GM12892 (cell line): ENCODE measurements around the gene VCAN.
A peak's percentile ranks its signal among the peaks of the same experiment; 100 is the strongest.

Experiments
- DNase-seq: peaks from one replicate; pipeline ENCODE4 v3.0.0; 2011; ENCODE audit not compliant: insufficient read length
- FAIRE-seq: peaks from 2 replicates; lab custom pipeline; 2011; peaks lifted over from hg19 to GRCh38; lab: Jason Lieb, UNC
- POLR2A ChIP-seq: IDR thresholded peaks from 2 replicates; pipeline ENCODE4 v1.6.1; 2011; ENCODE audit warnings: low read depth, low read length, control low read depth
- POLR2AphosphoS5 ChIP-seq: IDR thresholded peaks from 2 replicates; pipeline ENCODE4 v1.6.1; 2011; ENCODE audit warnings: low read depth, low read length, control low read depth
- TAF1 ChIP-seq: IDR thresholded peaks from 2 replicates; pipeline ENCODE4 v1.6.1; 2011; ENCODE audit warnings: low read depth, mild to moderate bottlenecking, control low read depth, low read length, borderline replicate concordance

VCAN gene

DNA sequence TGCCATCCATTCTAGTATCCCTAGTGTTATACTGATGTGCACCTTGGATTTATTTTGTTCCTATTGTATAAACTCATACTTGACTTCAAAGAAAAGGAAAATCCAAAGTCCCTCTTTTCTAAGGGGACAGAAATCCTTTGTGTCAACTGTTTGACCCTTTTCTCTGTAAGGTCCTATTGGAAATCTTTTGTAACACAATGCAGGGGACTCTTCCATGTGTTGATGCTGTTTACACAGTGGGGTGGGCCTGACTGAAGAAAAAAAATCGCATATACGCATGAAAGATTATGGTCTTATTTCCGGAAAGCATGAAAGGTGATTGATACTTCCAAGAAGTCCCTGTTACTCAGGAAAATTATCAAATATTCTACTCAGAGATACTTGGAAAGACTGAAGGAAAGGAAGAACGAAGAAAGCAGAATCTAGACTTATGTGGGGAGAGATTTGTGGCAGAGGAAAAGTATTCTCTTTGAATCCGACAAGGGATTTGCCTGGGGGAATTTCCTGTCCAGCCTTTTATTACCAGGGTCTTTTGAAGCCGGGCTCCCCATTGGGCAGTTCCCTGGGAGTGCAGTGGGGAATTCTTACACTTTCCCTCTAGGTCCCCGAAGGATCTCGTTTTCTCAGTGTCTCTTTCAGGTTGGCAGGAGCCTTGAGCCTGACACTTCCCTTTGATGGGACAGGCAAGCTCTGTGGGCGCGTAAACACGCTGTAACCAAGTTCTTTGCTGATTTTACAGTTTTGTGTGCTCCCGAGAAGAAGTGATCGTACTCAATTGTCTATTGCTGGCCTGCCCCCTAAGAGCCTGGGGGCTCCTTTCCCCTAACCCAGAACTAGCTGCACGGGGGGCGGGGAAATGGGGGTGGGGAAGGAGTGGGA lies 779 bp upstream of the VCAN start:
- FAIRE-seq (no peak), DNase-seq (no peak)
- TF ChIP-seq POLR2A: no peak
- TF ChIP-seq POLR2AphosphoS5: no peak
- no peak for TF ChIP-seq TAF1

DNA sequence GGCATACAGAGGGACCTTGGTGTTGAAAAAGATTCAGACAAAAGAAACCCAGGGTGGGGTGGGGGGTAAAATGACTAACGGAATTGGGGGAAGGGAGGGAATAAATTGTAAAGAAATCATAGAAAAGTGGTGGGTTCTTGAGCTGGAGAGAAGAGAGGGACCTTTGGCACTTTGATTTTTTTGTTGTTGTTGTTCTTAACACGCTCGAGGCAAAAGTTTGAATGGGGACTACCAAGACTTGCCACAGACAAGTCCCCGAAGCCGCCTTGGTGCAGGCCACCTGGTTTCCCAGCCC lies 616 bp downstream of the VCAN start:
- no peak for DNase-seq
- TF ChIP-seq TAF1 (no peak), POLR2AphosphoS5 (no peak), POLR2A (no peak)

DNA sequence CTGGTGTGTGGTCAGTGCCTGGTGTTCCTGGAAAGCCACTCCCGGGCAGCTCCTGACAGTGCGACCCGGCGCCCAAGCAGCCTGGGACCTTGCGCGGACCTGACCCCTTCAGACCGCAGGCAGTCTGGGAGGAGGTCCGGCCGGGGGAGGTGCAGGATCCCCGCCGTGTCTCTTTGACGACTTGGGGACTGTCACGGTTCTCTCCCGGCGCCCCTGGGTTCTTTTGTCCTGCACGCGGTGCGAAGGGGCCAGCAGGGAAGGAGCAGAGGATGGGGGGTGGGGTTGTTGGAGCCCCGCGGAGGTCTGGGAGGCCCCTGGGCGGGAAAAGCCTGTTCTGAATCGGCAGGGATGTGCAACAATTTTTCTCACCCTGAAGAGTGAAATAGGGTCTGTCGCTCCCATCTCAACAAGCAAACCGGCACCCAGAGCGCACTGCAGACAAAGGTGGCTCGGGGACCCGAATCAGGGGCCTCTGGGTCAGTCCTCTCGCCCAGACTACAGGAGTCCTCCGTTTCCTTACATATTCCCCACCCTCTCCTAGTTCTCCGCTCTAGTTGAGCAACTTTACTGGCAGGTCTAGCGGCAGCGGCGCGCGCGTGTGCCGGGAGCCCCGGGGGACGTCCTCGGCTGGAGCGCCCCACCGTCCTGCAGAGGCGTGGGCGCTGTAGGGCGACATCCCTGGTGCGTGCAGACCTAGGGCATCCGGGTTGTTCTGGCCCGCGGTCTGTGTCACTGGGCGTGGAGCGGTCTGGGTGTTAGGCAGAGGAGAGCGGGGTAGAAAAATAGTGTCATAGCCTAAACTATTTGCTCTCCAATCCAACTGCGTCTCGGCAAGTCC lies 1.2 kb downstream of the VCAN start:
- FAIRE-seq (no peak), DNase-seq (peak; percentile 41)
- TF ChIP-seq TAF1 (no peak), POLR2A (no peak), POLR2AphosphoS5 (no peak)

More for the DNA sequence above, 616 bp downstream of the VCAN start:
- FAIRE-seq: no peak

DNA sequence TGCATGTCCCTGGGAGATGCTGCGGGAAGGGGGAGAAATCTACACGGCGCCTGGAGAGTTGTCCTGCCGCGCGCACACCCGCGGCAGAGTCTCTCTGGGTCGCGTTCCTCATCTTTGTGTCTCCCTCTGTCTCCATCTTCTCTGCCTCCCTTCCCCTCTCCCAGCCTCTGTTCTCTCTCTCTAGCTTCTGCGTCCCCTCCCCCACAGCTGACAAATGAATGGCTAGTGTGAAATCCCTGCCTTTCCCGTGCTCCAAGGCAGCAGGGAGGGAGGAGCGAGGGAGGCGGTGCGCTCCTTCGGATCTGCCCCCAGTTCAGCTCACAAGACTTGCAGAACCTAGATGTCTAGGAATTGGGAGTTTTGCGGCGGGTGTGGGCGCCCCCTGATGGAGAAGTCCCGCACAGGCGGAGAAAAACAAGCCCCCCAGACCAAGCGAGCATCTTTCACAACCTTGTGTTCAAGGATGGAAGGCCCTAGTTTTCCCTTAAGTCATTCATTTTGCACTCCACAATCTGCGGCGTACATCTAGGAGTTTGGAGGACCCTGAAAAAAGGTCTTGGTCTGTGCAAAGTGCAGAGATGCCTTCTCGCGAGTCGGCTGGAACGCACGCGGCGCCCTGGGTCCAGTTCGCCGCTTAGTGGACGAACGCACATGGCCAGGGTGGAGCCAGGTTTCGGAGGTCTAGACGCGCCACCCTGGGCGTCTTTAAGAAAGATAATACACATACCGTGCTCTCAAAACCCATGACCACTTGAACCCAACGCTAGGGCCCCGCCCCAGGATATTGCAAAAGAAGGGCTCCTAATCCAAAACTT lies 2.0 kb downstream of the VCAN start:
- TF ChIP-seq POLR2A (no peak), TAF1 (no peak), POLR2AphosphoS5 (no peak)
- FAIRE-seq: peak; percentile 82
- peak; percentile 60 for DNase-seq

DNA sequence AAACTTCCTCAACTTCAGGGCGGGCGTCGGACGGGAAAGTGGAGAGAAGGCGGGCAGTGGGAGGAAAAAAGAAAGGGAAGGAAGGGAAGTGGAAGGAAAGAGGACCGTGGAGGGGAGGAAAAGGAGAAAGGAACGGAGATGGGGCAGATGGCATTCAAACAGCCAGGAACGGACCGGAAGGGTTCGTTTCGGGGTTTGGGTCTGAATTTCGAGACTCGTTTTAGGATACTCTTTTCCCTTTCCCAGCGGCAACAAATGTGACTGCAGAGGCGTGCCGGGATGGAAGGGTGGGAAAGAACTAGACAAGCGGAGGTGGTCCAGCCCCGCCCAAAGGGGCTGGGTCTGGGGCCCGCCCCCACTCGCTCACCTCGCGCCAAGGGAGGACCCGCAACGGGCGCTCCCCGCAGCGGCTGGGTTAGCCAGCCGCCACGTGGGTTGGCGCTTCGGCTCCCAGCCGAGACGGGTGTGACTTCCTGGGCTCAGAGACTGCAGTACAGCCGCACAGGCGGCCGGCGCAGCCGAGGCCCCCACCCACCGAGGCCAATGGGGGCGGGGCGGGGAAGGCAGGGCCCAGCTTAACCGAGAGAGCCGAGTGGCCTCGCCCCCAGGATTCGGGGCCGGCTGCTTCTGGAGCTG lies 2.7 kb downstream of the VCAN start:
- FAIRE-seq: peak; percentile 61
- TF ChIP-seq POLR2AphosphoS5 (no peak), POLR2A (no peak), TAF1 (no peak)
- DNase-seq: peak; percentile 48

DNA sequence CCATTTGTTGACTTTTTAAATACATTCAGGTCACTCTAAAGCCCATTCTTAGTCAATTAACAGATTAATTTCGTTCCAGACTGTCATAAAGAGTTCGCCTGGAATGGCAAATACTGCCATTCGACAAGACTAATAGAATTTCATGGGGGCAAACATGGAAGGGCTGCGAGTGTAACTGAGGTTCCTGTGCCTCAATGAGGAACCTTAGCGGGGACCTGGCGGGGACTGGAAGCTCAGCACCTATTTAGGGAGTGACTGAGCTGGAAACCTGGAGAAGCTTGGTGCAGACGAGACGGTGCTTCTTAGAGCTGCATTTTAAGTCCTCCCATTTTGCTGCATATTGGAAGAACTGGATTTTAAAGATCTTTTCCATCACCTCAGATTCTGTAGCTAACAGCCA lies 3.4 kb downstream of the VCAN start:
- DNase-seq (no peak), FAIRE-seq (no peak)
- TF ChIP-seq TAF1 (no peak), POLR2A (no peak), POLR2AphosphoS5 (no peak)

DNA sequence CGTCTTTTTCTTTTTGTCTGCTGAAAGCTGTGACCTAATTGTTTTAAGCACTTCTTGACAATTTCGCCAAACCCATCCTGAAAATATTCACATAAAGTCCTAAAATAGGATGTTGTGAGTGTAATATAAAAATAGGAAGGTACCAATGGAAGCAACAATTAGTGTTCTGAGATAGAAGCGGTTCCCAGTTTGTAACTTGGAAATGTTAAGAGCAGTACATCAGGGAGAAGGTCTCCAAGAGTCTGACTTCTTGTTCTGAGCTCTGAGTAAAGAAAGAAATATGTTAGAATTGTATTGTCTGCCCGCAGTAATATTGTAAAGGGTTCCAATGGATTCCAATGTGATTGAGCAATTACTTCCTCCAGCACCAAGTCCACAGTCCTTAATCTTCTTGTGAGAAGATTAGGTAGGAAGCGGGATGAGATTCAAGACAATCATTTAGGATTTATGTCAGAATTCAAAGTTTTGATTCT lies 3.9 kb downstream of the VCAN start:
- FAIRE-seq: no peak
- no peak for DNase-seq
- TF ChIP-seq POLR2A (no peak), TAF1 (no peak), POLR2AphosphoS5 (no peak)

DNA sequence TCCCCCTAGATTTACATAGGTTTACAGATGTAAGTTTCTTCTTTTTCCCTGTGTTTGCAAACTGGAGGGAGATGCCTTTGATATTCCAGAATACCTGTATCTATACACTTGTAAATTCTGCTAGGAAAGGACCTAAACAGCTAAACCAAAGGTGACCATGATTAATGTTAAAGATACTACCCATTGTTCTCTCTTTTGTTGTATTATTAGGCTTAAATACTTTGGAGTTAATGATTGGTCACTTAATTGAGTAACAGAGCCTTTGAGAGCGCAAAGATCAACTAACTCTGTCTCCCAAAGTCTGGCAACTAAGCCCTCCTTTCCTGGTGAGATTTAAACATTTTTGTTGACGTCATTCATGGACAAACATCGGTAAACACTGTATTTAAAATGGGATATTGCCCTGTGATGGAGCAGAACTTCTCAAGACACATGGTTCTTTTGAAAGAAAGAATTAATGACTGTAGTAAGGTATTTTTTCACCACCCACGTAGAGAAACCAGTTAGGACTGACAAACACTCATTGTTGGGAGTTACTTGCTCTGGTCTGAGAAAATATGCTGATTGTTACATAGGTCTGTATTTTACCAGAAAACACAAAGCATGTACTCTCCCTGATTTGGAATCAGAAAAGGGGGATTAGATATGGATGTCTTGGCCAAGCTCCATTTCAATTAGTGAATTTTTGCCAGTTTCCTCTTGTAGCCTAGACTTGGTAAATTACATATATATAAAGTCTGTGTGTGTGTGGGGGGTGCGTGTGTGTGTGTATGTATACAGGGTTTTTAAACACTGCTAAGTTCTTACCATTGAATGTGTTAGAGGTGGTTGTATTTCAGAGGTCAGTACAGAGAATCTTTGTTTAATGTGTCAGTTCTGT lies 4.6 kb downstream of the VCAN start:
- TF ChIP-seq POLR2A (no peak), TAF1 (no peak), POLR2AphosphoS5 (no peak)
- no peak for FAIRE-seq
- no peak for DNase-seq

DNA sequence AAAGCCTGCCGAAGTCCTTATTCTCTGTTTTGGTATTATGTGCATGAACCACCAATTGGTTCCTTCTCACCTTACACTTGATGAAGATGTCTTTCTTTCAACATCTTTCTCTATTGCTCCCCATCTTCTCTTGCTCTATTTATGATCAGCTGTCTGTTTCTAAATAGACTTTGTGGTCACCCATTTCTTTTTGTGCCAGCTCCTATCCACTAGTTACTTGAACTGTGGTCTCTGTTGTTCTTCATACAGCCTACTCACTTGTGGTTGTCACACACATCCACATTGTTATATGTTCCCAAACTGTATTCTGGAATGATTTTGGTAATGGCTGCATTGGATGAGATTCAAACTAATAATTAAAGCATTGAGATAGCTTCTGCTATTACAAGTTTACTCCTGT lies 11.4 kb downstream of the VCAN start:
- FAIRE-seq (no peak), DNase-seq (no peak)
- TF ChIP-seq TAF1 (no peak), POLR2AphosphoS5 (no peak), POLR2A (no peak)

DNA sequence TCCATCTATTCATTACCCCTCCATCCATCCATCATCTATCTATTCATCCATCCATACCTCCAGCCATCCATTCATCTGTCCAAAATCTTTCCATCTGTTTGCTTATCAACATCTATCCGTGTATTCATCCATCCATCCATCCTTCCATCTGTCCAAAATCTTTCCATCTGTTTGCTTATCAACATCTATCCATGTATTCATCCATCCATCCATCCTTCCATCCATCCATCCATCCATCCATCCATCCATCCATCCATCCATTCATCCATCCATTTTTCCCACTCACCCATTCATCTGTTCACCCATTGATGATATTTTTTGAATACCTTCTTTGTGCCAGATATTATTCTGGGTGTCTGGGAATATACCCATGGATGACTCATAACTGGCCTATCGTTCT lies 12.8 kb downstream of the VCAN start:
- TF ChIP-seq POLR2AphosphoS5 (no peak), TAF1 (no peak)
- FAIRE-seq (no peak), DNase-seq (no peak)
